Adrenal gland (tissue), 5 donors: ENCODE measurements around the gene FREM3.
"Not testable (repeated sequence)": the region's sequence is repeated elsewhere in the genome, so short reads cannot be mapped to it uniquely, and the experiment has no call there.

Experiments
- POLR2A ChIP-seq, 2 donors: fragments of 450-650 bp; IDR thresholded peaks; one replicate each; pipeline ENCODE4 v1.6.1; 2017; ENCODE audit warnings: antibody characterized with exemption in 2 of 2, mild to moderate bottlenecking in 2 of 2, moderate library complexity in 1 of 2
- TF ChIP-seq, protein P1 (sequence below), 6 experiments: fragments of 450-650 bp in 4 of 6; fragments of 200-600 bp in 2 of 6; sonication (generic) in 1 of 6; IDR thresholded peaks; 1 replicate in 5 of 6; 2 replicates in 1 of 6; pipeline versions ENCODE4 v1.5.1 to v1.8.0; 2016 to 2021; ENCODE audit warnings: antibody characterized with exemption in 6 of 6, mild to moderate bottlenecking in 2 of 6, moderate library complexity in 1 of 6
- donor health status: DM: no; HTN: no; CAD: no.

DNA sequence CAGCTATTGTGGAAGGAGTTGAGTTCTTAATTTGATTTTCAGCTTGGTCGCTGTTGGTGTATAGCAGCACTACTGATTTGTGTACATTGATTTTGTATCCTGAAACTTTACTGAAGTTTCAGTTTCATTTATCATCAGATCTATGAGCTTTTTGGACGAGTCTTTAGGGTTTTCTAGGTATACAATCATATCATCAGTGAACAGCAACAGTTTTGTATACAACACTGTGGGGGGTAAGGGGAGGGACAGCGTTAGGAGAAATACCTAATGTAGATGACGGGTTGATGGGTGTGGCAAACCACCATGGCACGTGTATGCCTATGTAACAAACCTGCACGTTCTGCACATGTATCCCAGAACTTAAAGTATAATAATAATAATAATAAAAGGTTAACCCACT, 35.6 kb upstream of the FREM3 start:
- TF ChIP-seq, protein P1, sequence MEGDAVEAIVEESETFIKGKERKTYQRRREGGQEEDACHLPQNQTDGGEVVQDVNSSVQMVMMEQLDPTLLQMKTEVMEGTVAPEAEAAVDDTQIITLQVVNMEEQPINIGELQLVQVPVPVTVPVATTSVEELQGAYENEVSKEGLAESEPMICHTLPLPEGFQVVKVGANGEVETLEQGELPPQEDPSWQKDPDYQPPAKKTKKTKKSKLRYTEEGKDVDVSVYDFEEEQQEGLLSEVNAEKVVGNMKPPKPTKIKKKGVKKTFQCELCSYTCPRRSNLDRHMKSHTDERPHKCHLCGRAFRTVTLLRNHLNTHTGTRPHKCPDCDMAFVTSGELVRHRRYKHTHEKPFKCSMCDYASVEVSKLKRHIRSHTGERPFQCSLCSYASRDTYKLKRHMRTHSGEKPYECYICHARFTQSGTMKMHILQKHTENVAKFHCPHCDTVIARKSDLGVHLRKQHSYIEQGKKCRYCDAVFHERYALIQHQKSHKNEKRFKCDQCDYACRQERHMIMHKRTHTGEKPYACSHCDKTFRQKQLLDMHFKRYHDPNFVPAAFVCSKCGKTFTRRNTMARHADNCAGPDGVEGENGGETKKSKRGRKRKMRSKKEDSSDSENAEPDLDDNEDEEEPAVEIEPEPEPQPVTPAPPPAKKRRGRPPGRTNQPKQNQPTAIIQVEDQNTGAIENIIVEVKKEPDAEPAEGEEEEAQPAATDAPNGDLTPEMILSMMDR (IDR thresholded peaks at IDR 0.05) = not testable (repeated sequence)
- TF ChIP-seq POLR2A (IDR thresholded peaks at IDR 0.05) = not testable (repeated sequence)
